HG02798 (cell line): ENCODE data around the gene PABPN1L.

ENCODE experiments used
- ATAC-seq: cut with Tn5 transposase; IDR thresholded peaks from one replicate; pipeline ENCODE4 v1.9.1; 2021; ENCODE audit warnings: mild to moderate bottlenecking; ENCODE audit not compliant: unreplicated experiment, poor library complexity

The PABPN1L gene

GRCh38 chr16:88816736-88817535, 49.5 kb downstream of the PABPN1L start:
- no peak for ATAC-seq

- ATAC-seq: no peak
Observed at GRCh38 chr16:88815901-88816589, 50.4 kb downstream of the PABPN1L start.

- no peak for ATAC-seq
Observed at GRCh38 chr16:88815227-88815626, 51.2 kb downstream of the PABPN1L start.

GRCh38 chr16:88814144-88814502, 52.3 kb downstream of the PABPN1L start:
- no peak for ATAC-seq
